GM21390 (cell line): ENCODE data around the gene MYCBPAP.
"Not testable (repeated sequence)": the region's sequence is repeated elsewhere in the genome, so short reads cannot be mapped to it uniquely, and the experiment has no call there.

Experiments
- ATAC-seq: cut with Tn5 transposase; IDR thresholded peaks from one replicate; pipeline ENCODE4 v1.9.1; 2021; ENCODE audit not compliant: unreplicated experiment

The MYCBPAP gene

GRCh38 chr17:50471009-50471905 lies 37.0 kb upstream of the MYCBPAP start:
- no peak for ATAC-seq

GRCh38 chr17:50472286-50472685 lies 36.0 kb upstream of the MYCBPAP start:
- no peak for ATAC-seq

- ATAC-seq = not testable (repeated sequence)
Observed at GRCh38 chr17:50472761-50473161, 35.5 kb upstream of the MYCBPAP start.

- no peak for ATAC-seq
Observed at GRCh38 chr17:50473901-50474300, 34.3 kb upstream of the MYCBPAP start.

GRCh38 chr17:50474523-50474922 lies 33.7 kb upstream of the MYCBPAP start:
- no peak for ATAC-seq

- ATAC-seq = no peak
Observed at GRCh38 chr17:50475362-50475761, 32.9 kb upstream of the MYCBPAP start.

- ATAC-seq = not testable (repeated sequence)
Observed at GRCh38 chr17:50475775-50476544, 32.3 kb upstream of the MYCBPAP start.

- no peak for ATAC-seq
Observed at GRCh38 chr17:50476545-50477315, 31.5 kb upstream of the MYCBPAP start.

- no peak for ATAC-seq
Observed at GRCh38 chr17:50477976-50478375, 30.3 kb upstream of the MYCBPAP start.

GRCh38 chr17:50478391-50479381 lies 29.6 kb upstream of the MYCBPAP start, which contains the start of gene RSAD1:
Gene RSAD1 (plus strand): TSS chr17:50478860. CDS start chr17:50478885, 25 bp downstream.
- ATAC-seq = peak; percentile 88

GRCh38 chr17:50479522-50480141 lies 28.6 kb upstream of the MYCBPAP start:
- no peak for ATAC-seq

- no peak for ATAC-seq
Observed at GRCh38 chr17:50480142-50480764, 28.0 kb upstream of the MYCBPAP start.

- no peak for ATAC-seq
Observed at GRCh38 chr17:50480854-50481490, 27.3 kb upstream of the MYCBPAP start.

GRCh38 chr17:50481648-50482047 lies 26.6 kb upstream of the MYCBPAP start:
- no peak for ATAC-seq

- no peak for ATAC-seq
Observed at GRCh38 chr17:50482110-50482509, 26.1 kb upstream of the MYCBPAP start.

GRCh38 chr17:50482516-50482915 lies 25.7 kb upstream of the MYCBPAP start:
- no peak for ATAC-seq

- ATAC-seq = no peak
Observed at GRCh38 chr17:50483266-50483665, 25.0 kb upstream of the MYCBPAP start.

- no peak for ATAC-seq
Observed at GRCh38 chr17:50484386-50485155, 23.7 kb upstream of the MYCBPAP start.
